ENCODE results near the gene KCNC1.

The KCNC1 gene

DNA sequence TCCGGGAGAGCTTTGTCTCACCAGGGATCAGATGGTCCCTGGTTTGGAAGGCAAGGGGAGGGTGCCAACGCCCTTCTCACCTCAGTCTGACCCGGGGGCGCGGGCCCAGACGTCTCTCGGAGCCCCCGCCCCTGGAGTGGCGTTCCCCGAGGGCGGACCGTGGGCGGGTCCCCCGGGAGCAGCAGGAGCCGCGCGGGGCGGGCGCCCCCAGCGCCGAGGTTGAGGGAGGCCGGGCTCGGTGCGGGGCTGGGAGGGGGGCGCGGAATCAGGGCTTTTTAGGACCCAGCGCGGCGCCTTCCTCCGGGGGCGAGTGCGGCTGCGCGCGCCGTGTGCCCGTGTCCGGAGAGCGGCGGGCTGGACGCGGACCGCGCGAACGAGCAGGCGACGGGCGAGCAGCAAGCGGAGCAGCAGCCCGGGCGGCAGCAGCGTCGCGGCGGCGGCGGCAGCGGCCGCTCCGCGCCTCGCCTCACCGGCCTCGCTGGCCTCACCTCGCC lies at the start of gene KCNC1:
Gene KCNC1, plus strand, starts transcription at position 364 of the 494 bp plus-strand sequence. CDS start 1,222 bp downstream, outside the sequence.
- no peak for DNase-seq

- no peak for DNase-seq
Observed at GRCh38 chr11:17686231-17686980, 48.2 kb upstream of the KCNC1 start.

DNA sequence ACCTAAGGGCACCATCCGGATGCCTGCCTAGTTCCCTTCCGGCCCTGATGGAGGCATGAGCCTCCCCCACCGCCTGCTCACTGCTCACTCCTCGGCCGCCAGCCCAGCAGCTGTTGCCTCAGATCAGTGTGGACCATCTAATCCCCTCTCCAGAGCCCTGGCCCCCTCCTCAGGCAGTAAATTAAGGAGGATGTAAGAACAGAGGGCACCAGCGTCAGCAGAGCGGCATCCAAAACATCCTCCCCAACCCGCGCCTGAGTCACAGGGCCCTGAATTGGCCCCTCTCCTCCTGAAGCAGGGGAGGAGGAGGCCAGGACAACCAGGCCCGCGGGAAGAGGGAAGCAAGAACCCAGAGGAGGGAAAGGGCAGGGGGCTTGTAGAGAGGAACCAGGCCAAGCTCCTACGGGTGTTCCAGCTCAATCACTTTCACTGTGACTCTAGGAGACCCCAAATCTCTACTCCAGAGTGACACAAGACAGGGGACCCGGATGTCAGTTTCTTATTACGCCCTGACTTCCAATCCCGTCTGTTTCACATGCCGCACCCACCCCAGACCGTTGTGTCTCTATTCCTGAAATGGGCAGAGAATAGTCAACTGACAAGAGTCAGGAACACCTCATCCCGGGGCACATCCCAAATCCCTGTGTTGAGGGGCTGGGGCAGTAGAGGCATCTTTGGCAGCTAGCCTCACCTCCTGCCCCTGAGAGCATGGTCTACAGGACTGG lies 46.5 kb upstream of the KCNC1 start:
- no peak for DNase-seq

DNA sequence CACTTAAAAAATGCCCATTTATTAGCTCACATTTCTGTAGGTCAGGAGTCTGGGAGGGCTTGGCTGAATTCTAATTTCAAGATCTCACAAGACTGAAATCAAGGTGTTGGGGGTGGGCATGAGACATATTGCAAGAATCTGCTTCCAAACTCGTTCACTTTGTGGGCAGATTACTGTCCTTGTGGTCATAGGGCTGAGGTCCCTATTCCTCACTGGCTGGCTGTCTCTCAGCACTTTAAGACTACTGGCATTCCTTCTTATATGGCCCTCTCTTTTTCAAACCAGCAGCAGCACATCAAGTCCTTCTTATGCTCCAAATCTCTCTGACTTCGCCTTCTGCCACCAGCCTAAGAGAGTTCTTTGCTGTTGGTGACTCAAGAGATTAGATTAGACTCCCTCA lies 43.0 kb upstream of the KCNC1 start:
- DNase-seq: no peak

GRCh38 chr11:17691976-17692375 lies 42.6 kb upstream of the KCNC1 start:
- DNase-seq: no peak

DNA sequence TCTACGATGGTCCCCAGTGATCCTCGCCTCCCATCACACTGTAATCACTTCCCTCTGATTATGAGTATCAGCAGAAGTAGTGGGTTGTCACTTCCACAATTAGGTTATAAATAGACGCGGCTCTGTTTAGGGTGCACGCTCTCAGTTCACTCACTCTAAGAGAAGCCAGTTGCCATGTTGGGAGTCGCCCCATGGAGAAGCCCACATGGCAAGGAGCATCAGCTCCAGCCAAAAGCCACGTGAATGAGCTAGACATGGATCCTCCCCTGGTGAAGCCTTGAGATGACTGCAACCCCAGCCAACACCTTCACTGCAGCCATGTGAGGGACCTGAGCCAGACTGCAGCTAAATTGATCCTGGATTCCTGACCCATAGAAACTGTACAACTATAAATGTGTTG lies 41.6 kb upstream of the KCNC1 start:
- DNase-seq: no peak

- no peak for DNase-seq
Observed at GRCh38 chr11:17693531-17693930, 41.0 kb upstream of the KCNC1 start.

DNA sequence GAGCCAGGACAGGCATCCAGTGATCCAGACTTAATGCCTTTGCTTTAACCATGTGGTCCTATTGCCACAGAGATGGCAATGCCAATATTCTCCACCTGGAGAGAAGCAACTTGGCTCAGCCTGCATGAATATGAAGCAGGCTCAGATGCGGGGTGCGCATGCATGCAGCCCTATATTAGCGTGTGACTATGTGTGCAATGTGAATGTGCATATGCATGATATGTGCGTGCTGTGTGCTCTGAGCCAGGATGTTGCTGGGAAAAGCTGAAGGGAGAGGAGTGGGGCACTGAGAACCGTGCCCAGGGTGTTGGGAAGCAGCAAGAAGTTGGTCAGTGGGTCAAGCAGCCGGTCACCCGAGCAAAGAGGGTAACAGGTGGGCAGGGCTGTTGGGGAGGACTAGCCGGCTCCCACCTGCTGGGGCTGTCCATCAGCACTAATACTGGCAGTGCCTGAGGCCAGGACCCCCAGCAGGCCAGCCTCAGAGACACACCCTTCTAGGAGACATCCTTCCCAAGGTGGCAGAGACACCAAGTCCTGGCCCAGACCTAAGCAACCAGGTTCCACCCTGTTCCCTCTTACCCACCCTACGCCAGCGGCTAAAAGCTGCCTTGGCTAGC lies 40.0 kb upstream of the KCNC1 start:
- no peak for DNase-seq

DNA sequence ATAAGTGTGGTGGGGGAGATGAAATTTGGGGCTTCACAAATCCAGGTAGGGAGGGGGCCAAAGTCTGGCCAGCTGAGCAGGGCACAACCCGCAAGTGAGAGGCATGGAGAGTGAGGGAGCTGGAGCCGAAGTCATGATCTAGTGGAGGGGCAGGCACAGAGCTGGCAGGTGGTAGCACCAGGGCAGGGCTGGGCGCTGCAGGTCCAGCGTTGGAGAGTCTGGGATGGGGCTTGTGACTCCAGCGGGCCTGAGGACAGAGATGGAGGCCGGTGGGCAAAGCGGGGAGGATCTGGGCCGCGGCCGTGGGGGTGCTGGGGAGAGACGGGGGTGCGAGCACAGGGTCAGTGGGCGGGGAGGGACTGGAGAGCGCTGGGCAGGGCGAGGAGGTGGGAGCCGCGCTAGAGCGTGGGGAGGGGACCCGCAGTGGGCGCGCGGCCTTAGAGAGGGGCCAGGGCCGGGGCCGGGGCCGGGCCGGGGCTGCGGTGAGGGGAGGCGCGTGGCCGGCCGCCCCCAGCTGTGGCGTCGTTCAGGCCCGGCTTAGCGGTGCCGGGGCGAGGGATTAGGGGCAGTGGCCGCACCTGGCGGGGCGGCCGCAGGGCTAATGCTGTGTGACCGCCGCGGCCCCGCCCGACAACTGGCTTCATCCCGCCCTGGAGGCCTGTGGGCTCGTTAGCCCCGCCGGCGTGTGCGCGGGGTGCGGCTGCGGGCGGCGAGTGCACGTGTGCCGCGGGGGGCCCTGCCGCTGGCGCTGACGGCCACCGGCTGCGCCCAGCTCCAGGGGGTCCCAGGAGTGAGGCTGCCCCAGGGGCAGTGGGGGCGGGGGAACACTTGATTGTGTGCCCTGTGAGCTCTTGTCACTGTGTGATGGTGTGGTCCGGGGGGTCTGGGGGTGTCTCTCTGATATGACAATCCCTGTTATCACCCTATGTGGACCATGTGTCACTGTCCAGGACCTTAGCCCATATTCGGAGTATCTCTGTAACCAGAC lies 38.8 kb upstream of the KCNC1 start:
- DNase-seq: no peak

- no peak for DNase-seq
Observed at GRCh38 chr11:17696741-17697140, 37.8 kb upstream of the KCNC1 start.

DNA sequence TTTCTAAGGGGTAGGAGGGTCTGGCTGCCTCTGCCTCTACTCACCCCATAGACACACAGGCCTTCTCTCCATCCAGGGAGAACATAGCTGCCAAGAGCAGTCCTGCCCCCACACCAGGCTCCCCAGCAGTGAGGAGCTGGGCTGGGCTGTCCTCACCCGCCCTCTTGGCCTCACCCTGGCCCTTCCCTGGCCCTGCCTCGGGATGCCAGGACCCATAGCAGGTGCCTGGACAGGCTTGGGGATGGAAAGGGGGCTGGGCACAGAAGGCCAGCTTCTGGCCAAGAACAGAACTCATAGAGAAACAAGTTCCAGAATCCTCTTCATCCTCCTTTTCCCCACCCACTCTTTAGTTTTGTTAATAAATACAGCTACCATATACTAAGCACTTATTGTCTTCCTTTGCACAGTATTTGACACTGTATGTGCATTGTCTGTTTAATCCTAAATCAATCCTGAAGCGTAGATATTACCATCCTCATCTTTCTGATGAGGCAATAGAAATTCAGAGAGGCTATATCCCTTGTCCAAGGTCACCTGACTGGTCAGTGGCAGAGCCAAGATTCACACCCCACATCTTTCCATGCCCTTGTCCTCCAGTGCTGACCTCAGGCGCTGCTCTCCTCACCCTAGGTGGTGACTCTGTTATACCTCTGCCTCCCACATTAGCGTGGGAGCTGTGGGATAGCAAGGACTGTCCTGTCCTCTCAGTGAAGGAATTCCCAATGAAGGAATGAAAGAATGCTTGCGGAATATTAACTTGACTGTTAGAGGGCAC lies 37.2 kb upstream of the KCNC1 start:
- no peak for DNase-seq

- DNase-seq: no peak
Observed at GRCh38 chr11:17699147-17700114, 35.1 kb upstream of the KCNC1 start.

- DNase-seq: no peak
Observed at GRCh38 chr11:17700991-17701390, 33.6 kb upstream of the KCNC1 start.

DNA sequence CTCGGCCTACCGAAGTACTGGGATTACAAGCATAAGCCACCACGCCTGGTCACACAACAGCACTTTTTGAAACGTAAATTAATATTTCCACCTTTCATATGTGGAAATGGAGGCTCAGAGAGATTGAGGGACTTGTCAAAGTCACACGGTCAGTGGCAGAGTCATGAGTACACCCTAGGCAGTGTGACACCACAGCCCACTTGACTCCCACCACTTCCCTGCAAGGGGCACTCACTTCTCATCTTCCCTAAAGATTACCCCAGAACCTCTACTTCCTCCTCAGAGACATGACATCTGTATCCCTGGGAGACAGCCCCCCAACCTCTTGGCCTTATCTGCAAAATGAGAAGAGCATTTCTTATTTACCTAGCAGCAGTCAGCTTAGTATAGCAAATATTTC lies 31.7 kb upstream of the KCNC1 start:
- DNase-seq: no peak

DNA sequence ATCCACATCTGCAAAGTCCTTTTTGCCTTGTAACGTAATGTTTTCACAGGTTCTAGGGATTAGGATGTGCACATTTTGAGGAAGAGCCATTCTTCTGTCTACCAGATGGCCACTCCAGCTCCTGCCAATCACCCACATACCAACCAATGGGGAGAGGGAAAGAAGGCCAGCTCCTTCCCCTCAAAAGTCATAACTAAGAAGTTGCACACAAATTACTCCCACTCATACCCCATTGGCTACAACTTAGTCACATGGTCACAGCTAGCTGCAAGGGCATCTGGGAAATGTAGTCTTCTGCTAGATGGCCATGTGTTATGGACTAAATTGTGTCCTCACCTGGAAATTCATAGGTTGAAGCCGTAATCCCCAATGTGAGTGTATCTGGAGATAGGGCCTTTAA lies 30.6 kb upstream of the KCNC1 start:
- DNase-seq: no peak

DNA sequence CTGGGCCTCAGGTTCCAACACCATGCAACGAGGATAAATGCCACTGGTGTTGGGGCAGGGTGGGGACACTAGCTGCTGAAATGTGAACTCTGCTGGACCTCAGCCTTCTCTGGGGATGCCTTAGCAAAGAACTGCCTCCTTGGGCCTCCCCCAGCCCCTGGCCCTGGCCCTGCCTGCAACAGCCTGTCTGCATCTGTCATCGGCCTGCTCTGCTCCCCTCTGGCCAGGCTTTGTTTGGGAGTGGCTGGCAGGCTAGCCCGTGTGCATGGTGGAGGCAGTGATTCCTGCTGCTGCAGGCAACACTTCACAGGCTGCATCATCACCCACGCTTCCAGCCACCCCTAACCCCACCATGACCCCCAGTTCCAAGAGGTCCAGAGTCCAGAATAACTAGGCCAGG lies 26.8 kb upstream of the KCNC1 start:
- no peak for DNase-seq

DNA sequence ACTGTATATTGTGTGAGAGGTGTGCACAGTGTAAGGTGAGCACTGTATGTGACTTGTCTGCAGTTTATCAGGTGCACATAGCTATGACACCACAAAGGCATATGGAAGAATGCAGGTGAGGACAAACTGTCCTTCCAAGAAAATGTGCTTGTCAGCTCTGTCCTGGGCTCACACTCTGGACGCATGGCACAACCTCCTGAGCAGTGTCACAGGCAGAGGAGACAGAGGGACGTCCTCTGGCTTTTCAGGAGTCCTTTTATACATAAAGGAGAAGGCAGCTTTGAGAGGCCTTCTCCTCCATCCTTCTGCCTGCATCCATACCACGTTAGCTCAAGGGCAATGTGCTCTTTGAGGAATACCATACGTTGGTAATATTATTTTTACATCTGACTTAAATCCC lies 22.7 kb upstream of the KCNC1 start:
- no peak for DNase-seq

DNA sequence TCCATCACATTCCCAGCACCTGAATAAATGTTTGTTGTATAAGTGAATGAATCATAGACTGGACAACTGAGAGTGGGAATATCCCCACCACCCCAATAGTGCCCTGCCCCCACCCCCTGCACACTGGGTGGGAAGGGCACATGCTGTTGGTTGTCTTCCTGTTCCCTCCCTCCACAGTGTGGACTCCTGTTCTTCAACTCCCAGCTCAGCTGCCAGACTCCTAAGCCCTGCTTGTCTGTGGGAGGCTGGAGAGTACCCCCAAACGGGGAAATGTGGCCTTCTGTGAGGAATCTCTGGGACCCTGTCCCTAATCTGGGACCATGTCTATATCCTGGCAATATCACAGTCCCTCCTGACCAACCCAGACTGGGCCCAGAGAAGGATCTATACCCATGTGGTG lies 20.7 kb upstream of the KCNC1 start:
- DNase-seq: no peak

GRCh38 chr11:17714356-17714854 lies 20.2 kb upstream of the KCNC1 start:
- no peak for DNase-seq

GRCh38 chr11:17714870-17715269 lies 19.7 kb upstream of the KCNC1 start:
- DNase-seq: no peak
